Measurements from ENCODE around the gene EIF3J. TPM values are rescaled to one million over a fixed set of nuclear protein-coding genes. Genes with fewer than 3 reads are reported as not detected.

The EIF3J gene
- total RNA-seq, 1 experiment from 2014 or later: 129 TPM

DNA sequence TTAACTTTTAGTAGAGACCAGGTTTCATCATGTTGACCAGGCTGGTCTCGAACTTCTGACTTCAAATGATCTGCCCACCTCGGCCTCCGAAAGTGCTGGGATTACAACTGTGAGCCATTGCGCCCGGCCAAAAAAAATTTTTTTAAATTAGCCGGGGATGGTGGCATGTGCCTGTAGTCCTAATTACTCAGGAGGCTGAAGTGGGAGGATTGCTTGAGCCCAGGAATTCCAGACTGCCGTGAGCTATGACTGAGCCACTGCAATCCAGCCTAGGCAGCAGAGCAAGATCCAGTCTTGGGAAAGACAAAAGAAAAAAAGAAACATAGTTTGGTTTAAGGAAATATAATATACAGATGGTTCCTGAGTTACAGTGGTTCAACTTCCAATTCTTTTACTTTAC, 44.9 kb upstream of the EIF3J start:
- H2BK120ac ChIP-seq (ENCODE audit: low read depth, low read length, poor library complexity, severe bottlenecking): no peak overlapping the region
- no peak overlapping the region for H3K56ac ChIP-seq (ENCODE audit: insufficient read length, low read depth, low read length)
- H3K79me2 ChIP-seq (ENCODE audit: insufficient read depth, low read length): no peaks in the 10 kb centered on the region
- no peaks in the 10 kb centered on the region for H3K27me3 ChIP-seq (ENCODE audit: insufficient read depth, low read length)
- no peaks in the 10 kb centered on the region for H3K79me1 ChIP-seq (ENCODE audit: insufficient read depth, low read depth, low read length, poor library complexity, severe bottlenecking)
- H3K27me3 Mint-ChIP-seq (ENCODE audit: low read depth): no peaks in the 10 kb centered on the region
- no peak overlapping the region for H3K14ac ChIP-seq (ENCODE audit: insufficient read depth, low read length)
- peaks cover 16 to 66% (median 65%) of the 10 kb centered on the region in 3 experiments; a peak in 6 of 7 replicates for H3K36me3 Mint-ChIP-seq (ENCODE audit: insufficient read depth in 1 of 3, low read depth in 3 of 3)
- H2BK20ac ChIP-seq (ENCODE audit: low read depth, low read length, poor library complexity, severe bottlenecking): no peak overlapping the region
- no peak overlapping the region for H3T11ph ChIP-seq (ENCODE audit: low read length)
- no peak overlapping the region for H3K23ac ChIP-seq (ENCODE audit: insufficient read length, low read depth, low read length)
- H3K9me3 Mint-ChIP-seq: no peaks in the 10 kb centered on the region
- no peak for DNase-seq
- H3K4me1 ChIP-seq (ENCODE audit: insufficient read depth, low read length): no peaks in the 10 kb centered on the region
- no peak overlapping the region for H3K9ac ChIP-seq (ENCODE audit: extremely low read depth, insufficient read length, low read length)
- H4K5ac ChIP-seq (ENCODE audit: insufficient read length, low read depth, low read length): no peak overlapping the region
- H2BK15ac ChIP-seq (ENCODE audit: low read depth, low read length): no peak overlapping the region
- no peaks in the 10 kb centered on the region for H3K4me1 Mint-ChIP-seq
- H2AK5ac ChIP-seq (ENCODE audit: insufficient read length, low read length): no peak overlapping the region
- H3K27ac ChIP-seq (ENCODE audit: insufficient read length, low read depth, low read length): no peak overlapping the region
- H3K4me3 Mint-ChIP-seq: no peak overlapping the region
- no peak overlapping the region for H3K4ac ChIP-seq (ENCODE audit: low read depth, low read length)
- TF ChIP-seq, protein P1, sequence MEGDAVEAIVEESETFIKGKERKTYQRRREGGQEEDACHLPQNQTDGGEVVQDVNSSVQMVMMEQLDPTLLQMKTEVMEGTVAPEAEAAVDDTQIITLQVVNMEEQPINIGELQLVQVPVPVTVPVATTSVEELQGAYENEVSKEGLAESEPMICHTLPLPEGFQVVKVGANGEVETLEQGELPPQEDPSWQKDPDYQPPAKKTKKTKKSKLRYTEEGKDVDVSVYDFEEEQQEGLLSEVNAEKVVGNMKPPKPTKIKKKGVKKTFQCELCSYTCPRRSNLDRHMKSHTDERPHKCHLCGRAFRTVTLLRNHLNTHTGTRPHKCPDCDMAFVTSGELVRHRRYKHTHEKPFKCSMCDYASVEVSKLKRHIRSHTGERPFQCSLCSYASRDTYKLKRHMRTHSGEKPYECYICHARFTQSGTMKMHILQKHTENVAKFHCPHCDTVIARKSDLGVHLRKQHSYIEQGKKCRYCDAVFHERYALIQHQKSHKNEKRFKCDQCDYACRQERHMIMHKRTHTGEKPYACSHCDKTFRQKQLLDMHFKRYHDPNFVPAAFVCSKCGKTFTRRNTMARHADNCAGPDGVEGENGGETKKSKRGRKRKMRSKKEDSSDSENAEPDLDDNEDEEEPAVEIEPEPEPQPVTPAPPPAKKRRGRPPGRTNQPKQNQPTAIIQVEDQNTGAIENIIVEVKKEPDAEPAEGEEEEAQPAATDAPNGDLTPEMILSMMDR (conservative IDR thresholded peaks at IDR 0.05): no peak
- no peak overlapping the region for H2AFZ ChIP-seq (ENCODE audit: low read length)
- no peak overlapping the region for H3K4me2 ChIP-seq (ENCODE audit: insufficient read depth, insufficient read length, low read length)
- H4K20me1 ChIP-seq (ENCODE audit: control insufficient read depth, insufficient read depth, insufficient read length): no peaks in the 10 kb centered on the region
- no peak overlapping the region for H3K27ac Mint-ChIP-seq
- H2BK12ac ChIP-seq (ENCODE audit: insufficient read length, low read depth, low read length): no peak overlapping the region
- H3K23me2 ChIP-seq (ENCODE audit: insufficient read length, low read depth, low read length, poor library complexity, severe bottlenecking): no peaks in the 10 kb centered on the region
- no peak overlapping the region for H3K18ac ChIP-seq (ENCODE audit: insufficient read length, low read depth, low read length)
- no CpG with 5 or more reads among the region's 7 CpGs for WGBS (ENCODE audit: extremely low coverage, insufficient read length, low lambda C conversion rate)
- no peak overlapping the region for H2BK5ac ChIP-seq (ENCODE audit: insufficient read length, low read length)
- no peak overlapping the region for H4K8ac ChIP-seq (replicated peaks; ENCODE audit: insufficient read length, low read depth, low read length)
- no peak overlapping the region for H4K91ac ChIP-seq (ENCODE audit: insufficient read length, low read depth, low read length)
- H3K9me3 ChIP-seq (ENCODE audit: control insufficient read depth, low read depth, low read length): no peaks in the 10 kb centered on the region
